SU-DHL-6 (cell line): ENCODE results near the gene BTBD1.
"Not testable (repeated sequence)": the region's sequence is repeated elsewhere in the genome, so short reads cannot be mapped to it uniquely, and the experiment has no call there.

ENCODE experiments used
- H2AFZ ChIP-seq: fragments of 200-600 bp; sonication (generic); 2 replicates; pipeline ENCODE4 v1.6.1; 2014; ENCODE audit warnings: low read depth, mild to moderate bottlenecking, moderate library complexity, mixed read lengths, antibody characterized with exemption, low read length; ENCODE audit not compliant: severe bottlenecking
- H3F3A ChIP-seq: fragments of 200-600 bp; shearing (Covaris generic); 2 replicates; pipeline ENCODE4 v1.6.0; 2016; ENCODE audit warnings: antibody characterized with exemption, mild to moderate bottlenecking; ENCODE audit not compliant: insufficient read depth
- H3K27ac ChIP-seq: fragments of 200-600 bp; sonication (generic); 2 replicates; pipeline ENCODE4 v1.5.1; 2016; ENCODE audit warnings: low read depth, mild to moderate bottlenecking, low read length, moderate library complexity, mixed read lengths
- H3K27me3 ChIP-seq: fragments of 200-600 bp; sonication (generic), shearing (Covaris generic); 2 replicates; pipeline ENCODE4 v1.6.0; 2014; ENCODE audit warnings: mild to moderate bottlenecking, low read length
- H3K36me3 ChIP-seq: fragments of 200-600 bp; sonication (generic); 2 replicates; pipeline ENCODE4 v1.6.1; 2014; ENCODE audit warnings: mild to moderate bottlenecking, low read length, mixed read lengths
- H3K4me2 ChIP-seq: fragments of 300-600, 200-600 bp; shearing (Covaris generic), sonication (generic); 2 replicates; pipeline ENCODE4 v1.6.0; 2014; ENCODE audit warnings: low read length, low read depth, mild to moderate bottlenecking; ENCODE audit not compliant: poor library complexity, severe bottlenecking
- H3K4me3 ChIP-seq: fragments of 200-600 bp; sonication (generic); 2 replicates; pipeline ENCODE4 v1.5.1; 2014; ENCODE audit warnings: antibody characterized with exemption, low read length, mild to moderate bottlenecking, mixed read lengths; ENCODE audit not compliant: insufficient read depth, poor library complexity, severe bottlenecking
- H3K79me2 ChIP-seq: fragments of 200-600 bp; sonication (generic); 2 replicates; pipeline ENCODE4 v1.6.1; 2014; ENCODE audit warnings: mild to moderate bottlenecking, low read length, moderate library complexity; ENCODE audit not compliant: insufficient read depth
- H3K9ac ChIP-seq: fragments of 200-600 bp; sonication (generic); 2 replicates; pipeline ENCODE4 v1.7.0; 2014; ENCODE audit warnings: mild to moderate bottlenecking, low read length
- H3K9me2 ChIP-seq: fragments of 200-600 bp; sonication (generic); replicated peaks from 2 replicates; pipeline ENCODE4 v1.6.1; 2014; ENCODE audit warnings: low read length; ENCODE audit not compliant: insufficient read depth
- H3K9me3 ChIP-seq: fragments of 200-600 bp; sonication (generic); 2 replicates; pipeline ENCODE4 v1.6.1; 2014; ENCODE audit warnings: low read length, mixed read lengths; ENCODE audit not compliant: insufficient read depth
- H4K20me1 ChIP-seq: fragments of 200-600 bp; sonication (generic); 2 replicates; pipeline ENCODE4 v1.6.1; 2014; ENCODE audit warnings: low read depth, mild to moderate bottlenecking, antibody characterized with exemption, low read length, moderate library complexity, mixed read lengths
- EZH2phosphoT487 ChIP-seq: fragments of 200-600 bp; sonication (generic), shearing (Covaris generic); conservative IDR thresholded peaks from 2 replicates; pipeline ENCODE4 v1.6.1; 2018; ENCODE audit warnings: mild to moderate bottlenecking, antibody characterized with exemption, low read length, moderate library complexity, mixed read lengths
- TF ChIP-seq, protein P1 (sequence below): fragments of 200-600 bp; sonication (generic); IDR thresholded peaks from one replicate; pipeline ENCODE4 v1.5.1; 2017; ENCODE audit warnings: antibody characterized with exemption, mild to moderate bottlenecking, low read length, moderate library complexity; ENCODE audit not compliant: insufficient read depth, poor library complexity, severe bottlenecking

Gene BTBD1

DNA sequence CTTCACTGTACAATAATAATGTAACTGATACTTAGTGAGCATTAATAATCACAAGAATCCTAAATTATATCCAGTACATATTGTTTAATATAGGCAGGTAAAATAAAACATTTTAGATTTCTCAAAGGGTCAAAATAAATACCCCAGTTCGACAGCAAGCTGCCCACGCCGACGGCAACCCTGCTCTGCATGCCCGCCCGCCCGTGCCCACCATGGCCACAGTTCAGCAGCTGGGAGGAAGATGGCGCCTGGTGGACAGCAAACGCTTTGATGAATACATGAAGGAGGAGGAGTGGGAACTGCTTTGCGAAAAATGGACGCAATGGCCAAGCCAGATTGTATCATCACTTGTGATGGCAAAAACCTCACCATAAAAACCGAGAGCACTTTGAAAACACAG, 22.9 kb downstream of the BTBD1 start:
- H4K20me1 ChIP-seq: peaks cover 4% of the 10 kb centered on the region; the same call in 1 of the 2 replicates

DNA sequence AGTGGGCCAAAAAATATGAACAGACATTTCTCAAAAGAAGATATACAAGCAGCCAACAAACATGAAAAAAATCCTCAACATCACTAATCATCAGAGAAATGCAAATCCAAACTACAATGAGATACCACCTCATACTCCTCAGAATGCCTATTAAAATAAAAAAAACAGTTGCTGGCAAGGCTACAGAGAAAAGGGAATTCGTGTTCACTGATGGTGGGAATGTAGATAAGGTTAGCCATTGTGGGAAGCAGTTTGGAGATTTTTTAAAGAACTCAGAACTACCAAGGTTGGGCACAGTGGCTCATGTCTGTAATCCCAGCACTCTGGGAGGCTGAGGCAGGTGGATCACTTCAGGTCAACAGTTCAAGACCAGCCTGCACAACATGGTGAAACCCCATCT, 27.8 kb downstream of the BTBD1 start:
- H3K27ac ChIP-seq: no peak overlapping the region
- H3K79me2 ChIP-seq: peaks cover 79% of the 10 kb centered on the region
- no peaks in the 10 kb centered on the region for H3K9me3 ChIP-seq
- H2AFZ ChIP-seq: no peak overlapping the region
- H3K9me2 ChIP-seq: no peaks in the 10 kb centered on the region
- no peak overlapping the region for H3K9ac ChIP-seq
- peaks cover 10% of the 10 kb centered on the region; the same call in 1 of the 2 replicates for H3F3A ChIP-seq
- H3K36me3 ChIP-seq: peaks cover 46% of the 10 kb centered on the region
- no peak overlapping the region for H3K4me3 ChIP-seq
- H4K20me1 ChIP-seq: peaks cover 30% of the 10 kb centered on the region
- TF ChIP-seq, protein P1, sequence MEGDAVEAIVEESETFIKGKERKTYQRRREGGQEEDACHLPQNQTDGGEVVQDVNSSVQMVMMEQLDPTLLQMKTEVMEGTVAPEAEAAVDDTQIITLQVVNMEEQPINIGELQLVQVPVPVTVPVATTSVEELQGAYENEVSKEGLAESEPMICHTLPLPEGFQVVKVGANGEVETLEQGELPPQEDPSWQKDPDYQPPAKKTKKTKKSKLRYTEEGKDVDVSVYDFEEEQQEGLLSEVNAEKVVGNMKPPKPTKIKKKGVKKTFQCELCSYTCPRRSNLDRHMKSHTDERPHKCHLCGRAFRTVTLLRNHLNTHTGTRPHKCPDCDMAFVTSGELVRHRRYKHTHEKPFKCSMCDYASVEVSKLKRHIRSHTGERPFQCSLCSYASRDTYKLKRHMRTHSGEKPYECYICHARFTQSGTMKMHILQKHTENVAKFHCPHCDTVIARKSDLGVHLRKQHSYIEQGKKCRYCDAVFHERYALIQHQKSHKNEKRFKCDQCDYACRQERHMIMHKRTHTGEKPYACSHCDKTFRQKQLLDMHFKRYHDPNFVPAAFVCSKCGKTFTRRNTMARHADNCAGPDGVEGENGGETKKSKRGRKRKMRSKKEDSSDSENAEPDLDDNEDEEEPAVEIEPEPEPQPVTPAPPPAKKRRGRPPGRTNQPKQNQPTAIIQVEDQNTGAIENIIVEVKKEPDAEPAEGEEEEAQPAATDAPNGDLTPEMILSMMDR: no peak
- no peak for TF ChIP-seq EZH2phosphoT487
- H3K4me2 ChIP-seq: no peak overlapping the region
- H3K27me3 ChIP-seq: no peaks in the 10 kb centered on the region

More for the DNA sequence above, 22.9 kb downstream of the BTBD1 start:
- Histone ChIP-seq H3K4me2 (no peak overlapping the region), H3F3A (no peaks in the 10 kb centered on the region), H2AFZ (no peak overlapping the region), H3K4me3 (no peak overlapping the region), H3K36me3 (peaks cover 40% of the 10 kb centered on the region), H3K27me3 (no peaks in the 10 kb centered on the region), H3K9me2 (no peaks in the 10 kb centered on the region), H3K9me3 (no peaks in the 10 kb centered on the region), H3K9ac (no peak overlapping the region), H3K27ac (no peak overlapping the region), H3K79me2 (peaks cover 56% of the 10 kb centered on the region)
- TF ChIP-seq, protein P1: no peak

DNA sequence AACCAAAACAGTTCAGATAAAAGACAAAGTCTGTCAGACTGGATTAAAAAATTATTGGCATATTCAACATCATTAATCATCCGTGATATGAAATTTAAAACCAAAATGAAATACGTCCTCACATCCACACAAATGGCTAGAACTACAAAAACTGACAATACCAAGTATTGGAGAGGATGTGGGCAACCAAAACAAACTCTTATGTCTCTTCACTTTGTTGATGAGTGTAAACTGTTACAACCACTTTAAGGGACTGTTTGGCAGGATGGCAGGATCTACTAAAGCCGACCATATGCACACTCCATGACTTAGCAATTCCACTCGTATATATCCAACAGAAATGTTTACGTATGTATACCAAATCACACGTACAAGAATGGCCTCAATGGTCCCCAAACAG, 30.8 kb downstream of the BTBD1 start:
- Histone ChIP-seq H4K20me1 (peaks cover 28% of the 10 kb centered on the region), H2AFZ (no peak overlapping the region), H3K9me2 (no peaks in the 10 kb centered on the region), H3K27ac (no peak overlapping the region), H3F3A (peaks cover 10% of the 10 kb centered on the region; the same call in 1 of the 2 replicates), H3K9ac (no peak overlapping the region), H3K9me3 (no peaks in the 10 kb centered on the region), H3K36me3 (peaks cover 52% of the 10 kb centered on the region), H3K4me3 (no peak overlapping the region), H3K27me3 (no peaks in the 10 kb centered on the region), H3K4me2 (no peak overlapping the region), H3K79me2 (peaks cover 91% of the 10 kb centered on the region)
- TF ChIP-seq EZH2phosphoT487: no peak
- TF ChIP-seq, protein P1: no peak

DNA sequence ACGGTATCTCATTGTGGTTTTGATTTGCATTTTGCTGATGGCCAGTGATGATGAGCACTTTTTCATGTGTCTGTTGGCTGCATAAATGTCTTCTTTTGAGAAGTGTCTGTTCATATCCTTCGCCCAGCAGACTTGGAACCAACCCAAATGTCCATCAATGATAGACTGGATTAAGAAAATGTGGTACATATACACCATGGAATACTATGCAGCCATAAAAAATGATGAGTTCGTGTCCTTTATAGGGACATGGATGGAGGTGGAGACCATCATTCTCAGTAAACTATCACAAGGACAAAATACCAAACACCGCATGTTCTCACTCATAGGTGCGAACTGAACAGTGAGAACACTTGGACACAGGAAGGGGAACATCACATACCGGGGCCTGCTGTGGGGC, 35.8 kb downstream of the BTBD1 start:
- H3F3A ChIP-seq, H3K4me3 ChIP-seq, H2AFZ ChIP-seq, H3K9ac ChIP-seq, H3K9me2 ChIP-seq, H3K27me3 ChIP-seq, H3K27ac ChIP-seq, H3K9me3 ChIP-seq, H3K4me2 ChIP-seq: not testable (repeated sequence)
- Histone ChIP-seq H4K20me1 (peaks cover 19% of the 10 kb centered on the region), H3K36me3 (peaks cover 48% of the 10 kb centered on the region), H3K79me2 (peaks cover 59% of the 10 kb centered on the region)
